Activated CD4-positive, CD25-positive, alpha-beta regulatory T cell (primary cell): ENCODE results near the gene RGS1.

Experiments used
- DNase-seq, 4 experiments: peaks; one replicate each; lab custom pipeline; 2025; lab: John Stamatoyannopoulos, UW

The RGS1 gene

GRCh38 chr1:192553741-192554140, 21.8 kb upstream of the RGS1 start:
- no peak for DNase-seq

GRCh38 chr1:192554904-192555303, 20.7 kb upstream of the RGS1 start:
- DNase-seq: no peak

- DNase-seq: no peak
These were observed 20.2 kb upstream of the RGS1 start for GRCh38 chr1:192555399-192555798.

- DNase-seq: no peak
These were observed 17.6 kb upstream of the RGS1 start for GRCh38 chr1:192557841-192558595.

- no peak for DNase-seq
These were observed 16.2 kb upstream of the RGS1 start for GRCh38 chr1:192559115-192560006.

- no peak for DNase-seq
These were observed 14.3 kb upstream of the RGS1 start for GRCh38 chr1:192561301-192561700.

- no peak for DNase-seq
These were observed 12.4 kb upstream of the RGS1 start for GRCh38 chr1:192563129-192563528.

GRCh38 chr1:192564099-192564498, 11.5 kb upstream of the RGS1 start:
- no peak for DNase-seq

- DNase-seq: no peak
These were observed 9.6 kb upstream of the RGS1 start for GRCh38 chr1:192565946-192566345.

GRCh38 chr1:192566657-192567056, 8.9 kb upstream of the RGS1 start:
- no peak for DNase-seq

GRCh38 chr1:192568063-192568462, 7.5 kb upstream of the RGS1 start:
- no peak for DNase-seq

GRCh38 chr1:192571668-192572067, 3.9 kb upstream of the RGS1 start:
- no peak for DNase-seq

GRCh38 chr1:192573499-192573898, 2.1 kb upstream of the RGS1 start:
- no peak for DNase-seq

GRCh38 chr1:192574073-192574472, 1.5 kb upstream of the RGS1 start:
- no peak for DNase-seq

- no peak for DNase-seq
These were observed 894 bp downstream of the RGS1 start for GRCh38 chr1:192576190-192577144.

- no peak for DNase-seq
These were observed 1.9 kb downstream of the RGS1 start for GRCh38 chr1:192577145-192578140.

- DNase-seq: no peak
These were observed 2.8 kb downstream of the RGS1 start for GRCh38 chr1:192578144-192578909.

- no peak for DNase-seq
These were observed 3.6 kb downstream of the RGS1 start for GRCh38 chr1:192579010-192579738.

- no peak for DNase-seq
These were observed 4.9 kb downstream of the RGS1 start for GRCh38 chr1:192580351-192580962.
